Measurements from ENCODE around the gene RAD50.
"Not testable (repeated sequence)": the region's sequence is repeated elsewhere in the genome, so short reads cannot be mapped to it uniquely, and the experiment has no call there.

The RAD50 gene

GRCh38 chr5:132559383-132560060 is 2.7 kb downstream of the RAD50 start:
- peak; percentile 85 for FAIRE-seq

- FAIRE-seq: no peak
These were observed 4.8 kb downstream of the RAD50 start for GRCh38 chr5:132561601-132562000.

GRCh38 chr5:132564555-132564954 is 7.8 kb downstream of the RAD50 start:
- not testable (repeated sequence) for FAIRE-seq

GRCh38 chr5:132566657-132567056 is 9.9 kb downstream of the RAD50 start:
- no peak for FAIRE-seq

GRCh38 chr5:132576123-132576522 is 19.3 kb downstream of the RAD50 start:
- no peak for FAIRE-seq

- FAIRE-seq: not testable (repeated sequence)
These were observed 27.8 kb downstream of the RAD50 start for GRCh38 chr5:132584560-132584959.

GRCh38 chr5:132586063-132586462 is 29.3 kb downstream of the RAD50 start:
- FAIRE-seq: no peak

- FAIRE-seq: no peak
These were observed 32.7 kb downstream of the RAD50 start for GRCh38 chr5:132589467-132589866.

GRCh38 chr5:132591145-132591544 is 34.4 kb downstream of the RAD50 start:
- FAIRE-seq: peak; percentile 38

- FAIRE-seq: no peak
These were observed 35.7 kb downstream of the RAD50 start for GRCh38 chr5:132592521-132592920.

- FAIRE-seq: no peak
These were observed 37.4 kb downstream of the RAD50 start for GRCh38 chr5:132594170-132594569.

- no peak for FAIRE-seq
These were observed 38.8 kb downstream of the RAD50 start for GRCh38 chr5:132595624-132596023.

- no peak for FAIRE-seq
These were observed 44.4 kb downstream of the RAD50 start for GRCh38 chr5:132601071-132601728.

- no peak for FAIRE-seq
These were observed 50.3 kb downstream of the RAD50 start for GRCh38 chr5:132607095-132607494.

- no peak for FAIRE-seq
These were observed 51.3 kb downstream of the RAD50 start for GRCh38 chr5:132608107-132608506.

- no peak for FAIRE-seq
These were observed 55.2 kb downstream of the RAD50 start for GRCh38 chr5:132611965-132612364.

GRCh38 chr5:132612846-132613245 is 56.1 kb downstream of the RAD50 start:
- FAIRE-seq: no peak

- FAIRE-seq: no peak
These were observed 64.9 kb downstream of the RAD50 start for GRCh38 chr5:132621699-132622098.

- FAIRE-seq: peak; percentile 88
These were observed 65.8 kb downstream of the RAD50 start for GRCh38 chr5:132622608-132623007.

- no peak for FAIRE-seq
These were observed 70.7 kb downstream of the RAD50 start for GRCh38 chr5:132627470-132627869.

- no peak for FAIRE-seq
These were observed 72.0 kb downstream of the RAD50 start for GRCh38 chr5:132628814-132629213.

GRCh38 chr5:132629230-132629944 is 72.6 kb downstream of the RAD50 start:
- FAIRE-seq: no peak

GRCh38 chr5:132633587-132633986 is 76.8 kb downstream of the RAD50 start:
- FAIRE-seq: not testable (repeated sequence)

GRCh38 chr5:132635873-132636272 is 79.1 kb downstream of the RAD50 start:
- no peak for FAIRE-seq

Measured in islet of Langerhans (tissue), 1 donor.